ENCODE results near the gene FHOD3. TPM values are rescaled to one million over a fixed set of nuclear protein-coding genes. Genes with fewer than 3 reads are reported as not detected.

FHOD3 gene
- total RNA-seq, 1 donor from 2014 or later, result 346 TPM

DNA sequence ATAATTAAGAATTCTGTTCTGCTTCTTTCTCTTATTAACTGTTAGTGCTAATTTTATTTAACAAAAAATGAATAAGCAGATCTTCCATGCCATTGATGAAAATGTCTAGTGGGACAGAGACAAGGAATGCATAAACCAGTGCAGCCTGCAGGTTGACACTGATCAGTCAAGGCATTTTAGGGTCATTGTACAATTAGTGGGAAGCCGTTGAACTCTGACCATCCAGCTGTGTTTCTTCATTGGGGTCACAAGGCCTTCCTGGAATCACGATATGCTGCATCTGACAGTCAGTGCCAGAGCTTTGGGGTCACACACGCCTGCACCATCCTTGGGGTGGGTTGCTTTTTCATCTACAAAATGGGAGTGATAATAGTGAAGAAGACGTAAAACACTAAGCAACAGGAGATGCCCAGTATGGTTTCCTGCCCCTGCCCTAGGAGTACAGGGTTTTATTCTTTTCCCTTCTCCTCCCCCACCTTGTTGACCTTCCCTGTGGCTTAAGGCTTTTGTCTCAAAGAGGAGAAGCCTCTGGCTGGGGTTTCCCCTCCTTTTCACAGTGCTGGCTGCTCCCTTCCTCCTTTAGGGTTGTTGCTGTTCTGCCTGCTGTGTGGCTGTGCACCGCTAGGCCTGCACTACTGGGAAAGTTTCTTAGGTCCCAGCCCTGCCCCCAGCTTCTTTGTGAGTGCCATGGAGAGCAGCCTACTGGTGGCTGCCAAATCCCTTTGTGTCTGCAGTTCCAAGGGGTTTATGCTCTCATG, 285.7 kb downstream of the FHOD3 start:
- no peak for DNase-seq
- no peaks in the 10 kb centered on the region for H3K9me3 ChIP-seq (replicated peaks)
- peaks cover 59% of the 10 kb centered on the region for H3K4me1 ChIP-seq
- intact Hi-C loops (cut with micrococcal nuclease), result no loop called here
- no peak overlapping the region for H3K27ac ChIP-seq (replicated peaks)
- no peak overlapping the region for H3K4me3 ChIP-seq
- H3K36me3 ChIP-seq, result no peaks in the 10 kb centered on the region
- H3K27me3 ChIP-seq (ENCODE audit: low read depth), result no peaks in the 10 kb centered on the region
- no peak for TF ChIP-seq CTCF (IDR thresholded peaks at IDR 0.05; ENCODE audit: borderline replicate concordance)

DNA sequence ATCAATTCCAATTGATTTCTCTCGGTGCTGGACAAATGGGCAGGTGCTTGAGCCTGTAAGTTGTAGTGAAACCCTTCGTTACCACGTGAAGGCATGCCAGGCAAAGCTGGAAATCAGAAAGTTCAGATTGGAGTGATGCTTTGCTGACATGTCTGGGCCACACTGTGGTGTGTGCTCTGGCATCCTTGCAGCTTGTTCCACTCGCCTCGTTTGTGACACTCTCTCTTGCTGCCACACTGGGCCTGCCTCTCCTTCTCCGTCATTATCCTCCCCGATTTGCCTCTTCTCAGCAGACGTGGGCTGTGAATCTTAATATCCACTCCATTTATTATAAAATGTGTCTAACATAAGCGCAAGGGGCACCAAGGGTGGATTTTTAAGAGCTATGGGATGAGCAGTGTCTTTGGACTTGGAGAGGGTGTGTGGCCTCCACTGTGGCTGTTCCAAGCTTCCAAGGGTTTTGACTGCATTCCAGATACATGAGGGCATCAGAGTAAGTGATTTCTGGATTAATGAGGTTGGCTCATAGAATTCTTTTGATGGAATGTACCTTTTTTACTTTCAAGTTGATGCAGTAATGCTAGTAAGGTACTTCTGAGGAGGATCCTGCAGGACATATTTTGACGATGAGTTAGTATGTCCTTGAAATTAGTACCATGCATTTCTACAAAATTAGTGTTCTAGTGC, 292.5 kb downstream of the FHOD3 start:
- Histone ChIP-seq H3K36me3 (no peaks in the 10 kb centered on the region), H3K9me3 (replicated peaks) (no peaks in the 10 kb centered on the region), H3K4me1 (peaks cover 59% of the 10 kb centered on the region), H3K27me3 (ENCODE audit: low read depth) (no peaks in the 10 kb centered on the region), H3K27ac (replicated peaks) (no peak overlapping the region), H3K4me3 (no peak overlapping the region)
- TF ChIP-seq CTCF (IDR thresholded peaks at IDR 0.05; ENCODE audit: borderline replicate concordance), result no peak
- no peak for DNase-seq
- intact Hi-C loops (cut with micrococcal nuclease), result no loop called here

- no peak for TF ChIP-seq CTCF (IDR thresholded peaks at IDR 0.05; ENCODE audit: borderline replicate concordance)
- H3K4me1 ChIP-seq, result peaks cover 57% of the 10 kb centered on the region
- intact Hi-C loops (cut with micrococcal nuclease), result no loop called here
- H3K27me3 ChIP-seq (ENCODE audit: low read depth), result no peaks in the 10 kb centered on the region
- no peak overlapping the region for H3K27ac ChIP-seq (replicated peaks)
- no peaks in the 10 kb centered on the region for H3K9me3 ChIP-seq (replicated peaks)
- no peak for DNase-seq
- H3K36me3 ChIP-seq, result no peaks in the 10 kb centered on the region
- H3K4me3 ChIP-seq, result no peak overlapping the region
Observed at GRCh38 chr18:36590621-36591580, 293.4 kb downstream of the FHOD3 start.

- DNase-seq, result no peak
- intact Hi-C loops (cut with micrococcal nuclease), result no loop called here
- H3K9me3 ChIP-seq (replicated peaks), result no peaks in the 10 kb centered on the region
Observed at GRCh38 chr18:36592282-36592681, 294.8 kb downstream of the FHOD3 start.

More at GRCh38 chr18:36592282-36592681, 294.8 kb downstream of the FHOD3 start:
- Histone ChIP-seq H3K27ac (replicated peaks) (no peak overlapping the region), H3K36me3 (no peaks in the 10 kb centered on the region), H3K4me1 (peaks cover 50% of the 10 kb centered on the region), H3K27me3 (ENCODE audit: low read depth) (no peaks in the 10 kb centered on the region), H3K4me3 (no peak overlapping the region)
- TF ChIP-seq CTCF (IDR thresholded peaks at IDR 0.05; ENCODE audit: borderline replicate concordance), result no peak

All from left ventricle myocardium inferior (tissue), 1 donor.